Sigmoid colon (tissue), 4 donors: Measurements from ENCODE around the gene CRISPLD2.

ENCODE experiments used
- POLR2A ChIP-seq, 2 donors: fragments of 450-650 bp; IDR thresholded peaks; one replicate each; pipeline ENCODE4 v1.6.1; 2016; ENCODE audit warnings: antibody characterized with exemption in 2 of 2, mild to moderate bottlenecking in 2 of 2, moderate library complexity in 2 of 2
- POLR2AphosphoS5 ChIP-seq, 4 donors: sonication (generic); formaldehyde crosslinking; IDR thresholded peaks; one replicate each; pipeline ENCODE4 v1.6.1; 2017; ENCODE audit warnings: antibody characterized with exemption in 4 of 4
- TF ChIP-seq, protein P1 (sequence below), 4 experiments: fragments of 450-650 bp in 3 of 4; fragments of 200-600 bp in 1 of 4; IDR thresholded peaks; one replicate each; pipeline ENCODE4 v1.5.1; 2016 to 2019; ENCODE audit warnings: antibody characterized with exemption in 4 of 4, mild to moderate bottlenecking in 3 of 4, moderate library complexity in 2 of 4

DNA sequence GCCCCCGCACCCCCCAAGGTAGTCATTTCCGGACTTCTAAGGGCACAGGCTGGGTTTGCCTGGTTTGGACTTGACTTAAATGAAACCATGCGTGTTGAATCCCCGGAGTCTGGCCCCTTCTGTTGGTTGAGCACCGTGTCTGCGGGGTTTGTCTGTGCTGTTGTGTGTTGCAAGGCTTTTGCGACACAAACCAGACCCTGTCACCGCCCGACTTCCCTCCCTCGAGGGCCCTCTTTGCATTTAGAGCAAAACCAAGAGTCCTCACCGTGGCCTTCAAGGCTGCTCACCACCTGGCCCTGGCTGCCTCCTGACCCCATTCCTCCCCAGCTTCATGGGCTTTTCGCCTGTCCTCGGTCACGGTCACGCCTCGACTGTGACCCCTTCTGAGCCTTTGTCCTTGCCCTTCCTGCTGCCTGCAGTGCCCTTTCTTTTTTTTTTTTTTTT lies 7.4 kb downstream of the CRISPLD2 start:
- TF ChIP-seq, protein P1, sequence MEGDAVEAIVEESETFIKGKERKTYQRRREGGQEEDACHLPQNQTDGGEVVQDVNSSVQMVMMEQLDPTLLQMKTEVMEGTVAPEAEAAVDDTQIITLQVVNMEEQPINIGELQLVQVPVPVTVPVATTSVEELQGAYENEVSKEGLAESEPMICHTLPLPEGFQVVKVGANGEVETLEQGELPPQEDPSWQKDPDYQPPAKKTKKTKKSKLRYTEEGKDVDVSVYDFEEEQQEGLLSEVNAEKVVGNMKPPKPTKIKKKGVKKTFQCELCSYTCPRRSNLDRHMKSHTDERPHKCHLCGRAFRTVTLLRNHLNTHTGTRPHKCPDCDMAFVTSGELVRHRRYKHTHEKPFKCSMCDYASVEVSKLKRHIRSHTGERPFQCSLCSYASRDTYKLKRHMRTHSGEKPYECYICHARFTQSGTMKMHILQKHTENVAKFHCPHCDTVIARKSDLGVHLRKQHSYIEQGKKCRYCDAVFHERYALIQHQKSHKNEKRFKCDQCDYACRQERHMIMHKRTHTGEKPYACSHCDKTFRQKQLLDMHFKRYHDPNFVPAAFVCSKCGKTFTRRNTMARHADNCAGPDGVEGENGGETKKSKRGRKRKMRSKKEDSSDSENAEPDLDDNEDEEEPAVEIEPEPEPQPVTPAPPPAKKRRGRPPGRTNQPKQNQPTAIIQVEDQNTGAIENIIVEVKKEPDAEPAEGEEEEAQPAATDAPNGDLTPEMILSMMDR (IDR thresholded peaks at IDR 0.05) = no peak
- TF ChIP-seq POLR2A (IDR thresholded peaks at IDR 0.05) (no peak), POLR2AphosphoS5 (IDR thresholded peaks at IDR 0.05) (peak in 3 of 4 donors; percentile 59 to 79 (median 67))
